HG02943 (cell line): ENCODE results near the gene HSD17B13.
"Not testable (repeated sequence)": the region's sequence is repeated elsewhere in the genome, so short reads cannot be mapped to it uniquely, and the experiment has no call there.

Experiments used
- ATAC-seq: cut with Tn5 transposase; IDR thresholded peaks from one replicate; pipeline ENCODE4 v1.9.1; 2021; ENCODE audit warnings: mild to moderate bottlenecking, low read depth, moderate library complexity; ENCODE audit not compliant: unreplicated experiment

Gene HSD17B13

DNA sequence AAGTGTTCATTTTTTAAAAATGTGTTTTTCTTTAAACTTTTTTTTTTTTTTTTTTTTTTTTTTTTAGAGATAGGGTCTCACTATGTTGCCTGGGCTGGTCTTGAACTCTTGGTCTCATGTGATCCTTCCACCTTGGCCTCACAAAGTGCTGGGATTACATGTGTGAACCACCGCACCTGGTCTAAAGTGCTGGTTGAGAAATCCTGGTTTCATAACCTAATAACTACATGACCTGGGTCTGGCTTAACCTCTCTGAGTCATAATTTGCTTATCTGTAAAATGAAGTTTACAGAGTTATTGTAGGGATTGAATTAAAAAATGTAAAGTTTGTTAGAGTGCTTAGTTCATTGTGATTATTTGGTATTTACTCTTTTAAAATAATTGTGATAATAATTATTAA is 5.2 kb downstream of the HSD17B13 start:
- ATAC-seq, result no peak

DNA sequence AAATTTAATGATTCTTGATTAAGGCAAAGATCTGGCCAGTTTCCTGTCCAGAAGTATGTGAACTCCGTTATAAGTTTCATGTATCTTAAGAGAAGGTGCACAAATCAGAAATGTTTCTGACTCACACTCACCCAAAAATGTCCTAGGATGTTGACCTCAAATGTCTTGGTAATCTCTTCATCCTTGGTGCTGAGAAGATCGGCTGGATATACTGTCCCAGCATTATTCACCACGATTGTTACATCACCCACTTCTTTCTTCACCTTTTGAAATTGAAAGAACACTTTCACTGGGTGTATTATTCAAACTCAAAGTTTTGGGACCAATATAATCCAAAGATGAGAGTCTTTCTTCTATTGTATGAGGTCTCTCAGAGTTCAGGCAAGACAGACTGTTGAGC is 5.7 kb downstream of the HSD17B13 start:
- ATAC-seq, result no peak

DNA sequence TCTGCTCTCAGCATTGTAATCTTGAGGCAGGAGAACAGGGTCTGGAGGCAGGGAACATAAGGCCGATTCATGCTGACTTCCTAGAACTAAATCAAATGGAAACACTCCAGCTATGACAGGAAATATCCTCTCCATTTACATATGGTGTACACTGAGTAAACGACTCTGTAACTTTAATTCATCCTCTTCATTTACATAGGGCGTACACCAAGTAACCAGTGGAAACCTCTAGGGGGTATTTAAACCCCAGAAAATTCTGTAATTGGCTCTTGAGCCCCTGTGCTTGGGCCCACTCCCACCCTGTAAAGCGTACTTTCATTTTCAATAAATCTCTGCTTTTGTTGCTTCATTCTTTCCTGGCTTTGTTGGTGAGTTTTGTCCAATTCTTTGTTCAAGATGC is 7.7 kb downstream of the HSD17B13 start:
- not testable (repeated sequence) for ATAC-seq

DNA sequence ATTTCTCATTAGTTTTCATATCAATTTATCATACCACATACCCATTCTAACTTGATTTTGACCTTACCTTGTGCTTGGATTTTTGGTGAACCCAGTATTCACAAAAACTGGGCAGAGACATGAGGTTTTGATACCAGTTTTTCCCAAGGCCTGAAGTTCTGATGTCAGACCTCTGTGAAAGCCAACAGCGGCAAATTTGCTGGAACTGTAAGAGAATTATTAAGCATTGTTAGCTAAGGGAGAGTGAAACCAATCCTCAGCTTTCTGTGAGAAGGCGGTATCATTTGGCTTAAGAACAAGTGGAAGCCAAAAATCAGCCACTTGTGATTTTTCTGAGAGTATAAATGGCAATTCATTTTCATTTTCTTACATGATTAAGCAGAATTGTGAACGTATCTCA is 8.9 kb downstream of the HSD17B13 start:
- ATAC-seq, result no peak

DNA sequence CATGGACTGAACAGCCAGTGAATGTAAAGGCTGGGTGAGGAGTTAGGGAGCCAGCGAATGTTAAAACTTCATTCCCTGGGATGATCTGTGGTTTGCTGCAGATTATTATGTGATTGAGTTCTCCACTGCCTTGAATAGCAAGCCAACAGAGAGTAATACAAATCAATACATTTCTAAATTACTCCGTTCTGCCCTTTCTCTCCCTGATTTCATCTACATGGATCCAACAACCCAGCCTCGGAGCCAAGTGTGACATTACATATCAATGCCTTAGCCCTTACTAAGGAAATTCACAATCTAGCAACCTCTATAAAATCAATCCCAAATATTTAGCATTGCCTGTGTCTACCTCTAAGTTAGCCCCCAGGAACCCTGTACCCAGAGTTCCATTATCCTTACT is 11.0 kb downstream of the HSD17B13 start:
- ATAC-seq, result no peak

DNA sequence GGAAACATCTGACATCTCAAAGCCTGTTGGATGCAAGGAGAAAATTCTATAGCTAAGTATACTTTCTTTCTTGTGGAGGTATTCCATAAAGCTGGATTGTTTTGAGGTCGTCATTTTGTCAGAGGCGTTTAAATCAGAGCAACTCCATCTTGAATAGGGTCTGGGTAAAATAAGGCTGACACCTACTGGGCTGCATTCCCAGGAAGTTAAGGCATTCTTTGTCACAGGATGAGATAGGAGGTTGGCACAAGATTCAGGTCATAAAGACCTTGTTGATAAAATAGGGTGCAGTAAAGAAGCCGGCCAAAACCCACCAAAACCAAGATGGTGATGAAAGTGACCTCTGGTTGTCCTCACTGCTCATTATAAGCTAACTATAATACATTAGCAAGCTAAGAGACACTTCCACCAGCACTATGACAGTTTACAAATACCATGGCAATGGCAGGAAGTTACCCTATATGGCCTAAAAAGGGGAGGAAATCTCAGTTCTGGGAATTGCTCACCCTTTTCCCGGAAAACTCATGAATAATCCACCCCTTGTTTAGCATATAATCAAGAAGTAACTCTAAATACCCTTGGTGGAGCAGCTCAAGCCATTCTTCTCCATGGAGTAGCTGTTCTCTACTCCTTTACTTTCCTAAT is 11.9 kb downstream of the HSD17B13 start:
- ATAC-seq, result no peak

DNA sequence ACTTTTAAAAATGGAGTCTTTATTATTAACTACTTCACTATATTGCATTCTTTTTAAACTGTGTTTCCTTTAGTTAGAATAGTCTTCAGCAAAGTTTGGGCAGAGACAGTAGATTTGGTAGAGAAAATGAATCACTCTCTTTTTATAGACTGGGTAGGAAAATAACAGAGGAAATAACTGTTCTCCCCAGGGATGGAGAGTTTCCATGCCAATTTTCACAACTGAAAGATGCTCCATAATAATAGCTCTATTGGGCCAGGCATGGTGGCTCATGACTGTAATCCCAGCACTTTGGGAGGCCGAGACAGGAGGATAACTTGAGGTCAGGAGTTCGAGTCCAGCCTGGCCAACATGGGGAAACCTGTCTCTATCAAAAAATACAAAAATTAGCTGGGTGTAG is 13.1 kb downstream of the HSD17B13 start:
- no peak for ATAC-seq

DNA sequence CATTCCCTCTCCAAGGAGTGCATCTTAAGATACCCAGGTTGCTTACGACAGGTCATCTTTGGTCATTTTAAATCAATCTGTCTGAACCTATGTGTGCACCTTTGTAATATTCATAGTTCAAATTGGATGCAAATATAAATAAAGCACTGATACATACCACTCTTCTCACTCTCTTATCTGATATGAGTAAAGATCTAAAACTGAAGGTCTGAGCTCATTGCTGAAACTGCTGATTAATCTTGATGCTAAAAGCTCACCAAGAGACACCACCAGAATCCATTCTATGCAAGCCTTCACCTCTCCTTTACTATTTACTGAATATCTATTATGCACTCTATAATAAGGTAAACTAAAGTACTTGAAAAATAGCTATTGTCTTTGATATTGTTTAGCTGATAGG is 16.6 kb downstream of the HSD17B13 start:
- ATAC-seq, result no peak

DNA sequence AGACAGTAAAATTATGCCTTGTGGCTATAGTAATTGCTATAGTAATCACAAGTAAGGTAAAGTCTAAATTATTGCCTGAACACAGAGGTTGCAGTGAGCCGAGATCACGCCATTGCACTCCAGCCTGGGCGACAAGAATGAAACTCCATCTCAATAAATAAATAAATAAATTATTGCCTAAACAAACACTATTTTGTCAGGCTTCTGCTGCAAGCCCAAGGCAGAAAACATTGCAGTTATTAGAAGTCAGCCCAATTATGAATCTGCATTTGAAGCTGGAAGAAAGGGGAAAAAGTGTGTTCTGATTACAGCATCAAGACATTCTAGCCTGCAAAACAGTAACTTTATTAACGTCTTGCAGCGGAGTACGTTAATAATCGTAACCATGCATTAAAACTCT is 17.1 kb downstream of the HSD17B13 start:
- ATAC-seq, result no peak

DNA sequence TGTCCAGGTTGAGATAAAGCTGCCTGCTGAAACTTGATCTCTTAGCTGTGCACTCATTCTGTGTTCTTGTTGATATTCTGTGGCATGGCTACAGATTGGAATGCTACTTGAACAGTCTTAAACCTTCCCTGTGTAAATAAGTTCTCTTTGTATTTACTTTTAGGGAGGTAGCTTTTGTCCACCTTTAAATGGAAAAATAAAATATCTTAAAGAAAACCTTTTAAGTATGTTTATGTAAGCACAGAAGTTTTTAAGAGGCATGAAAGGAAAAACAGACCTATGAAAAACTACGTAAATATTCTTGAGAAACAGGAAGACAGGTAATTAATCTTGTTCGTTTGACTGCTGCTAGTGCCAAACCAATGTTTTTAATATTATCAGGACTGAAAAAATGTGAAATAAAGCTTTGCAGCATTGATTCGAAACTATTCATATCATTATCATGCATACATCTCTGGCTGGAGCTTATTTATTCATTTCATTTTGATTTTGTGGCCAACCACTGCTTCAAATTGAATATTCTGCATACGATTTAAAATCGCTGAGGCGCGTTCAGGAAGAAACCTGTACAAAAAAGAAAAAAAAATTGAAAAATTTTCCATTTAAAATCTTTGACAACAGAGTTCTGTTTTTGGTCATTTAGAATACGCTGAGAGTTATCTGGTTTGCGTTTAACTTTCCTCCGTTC is 17.8 kb downstream of the HSD17B13 start:
- no peak for ATAC-seq

DNA sequence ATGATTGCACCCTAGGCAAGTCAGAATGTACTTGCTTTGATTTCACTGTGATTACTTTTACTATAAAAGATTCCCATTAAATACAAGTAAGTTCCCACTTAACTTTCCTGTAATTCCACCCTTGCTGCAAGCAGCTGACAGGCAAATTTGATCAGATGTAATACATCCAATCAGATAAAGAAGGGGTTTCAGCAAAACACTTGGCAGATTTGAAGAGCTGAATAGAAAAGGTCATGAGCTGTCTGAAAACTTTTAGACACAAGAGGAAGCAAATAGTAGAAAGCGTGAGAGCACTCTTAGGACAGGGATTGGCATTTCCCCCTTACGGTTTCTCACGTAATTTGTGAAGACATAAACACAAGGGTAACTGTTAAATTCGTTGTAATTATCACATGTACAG is 22.8 kb downstream of the HSD17B13 start:
- no peak for ATAC-seq

DNA sequence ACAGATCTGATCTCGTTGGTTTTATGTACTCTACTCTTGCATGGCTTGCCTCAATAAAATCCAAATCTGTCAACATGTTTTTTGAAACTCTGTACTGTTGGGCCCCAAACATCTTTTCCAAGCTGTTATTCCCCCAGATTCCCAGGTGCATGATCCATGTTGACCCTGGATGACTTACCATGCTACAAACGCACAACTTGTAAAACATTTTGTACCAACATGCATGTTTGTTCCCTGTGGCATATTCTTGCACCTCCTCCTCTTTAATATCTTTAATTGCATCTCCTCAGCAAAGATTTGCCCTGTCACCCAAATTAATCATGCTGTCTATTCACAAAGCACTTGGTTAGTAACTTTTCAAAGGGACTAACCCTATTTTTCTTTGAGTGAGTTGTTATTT is 24.3 kb downstream of the HSD17B13 start:
- no peak for ATAC-seq

DNA sequence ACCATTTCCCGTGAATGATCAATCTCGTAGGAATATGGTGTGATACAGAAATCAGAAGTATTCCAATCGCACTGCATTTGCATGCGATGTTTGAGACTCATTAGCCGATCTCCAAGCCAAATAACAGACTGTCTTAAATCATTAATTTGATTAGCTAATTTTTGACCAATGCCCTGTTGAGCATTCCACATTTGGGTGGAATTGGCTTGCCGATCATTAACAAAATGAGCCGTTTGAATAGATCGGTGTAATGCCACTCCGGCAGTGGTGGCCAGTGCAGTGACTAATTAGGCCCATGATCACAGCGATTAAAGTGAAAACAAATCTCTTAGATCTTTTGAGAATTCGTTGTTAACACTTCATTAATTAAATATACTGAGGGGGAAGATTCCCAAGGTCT is 27.8 kb downstream of the HSD17B13 start:
- not testable (repeated sequence) for ATAC-seq

DNA sequence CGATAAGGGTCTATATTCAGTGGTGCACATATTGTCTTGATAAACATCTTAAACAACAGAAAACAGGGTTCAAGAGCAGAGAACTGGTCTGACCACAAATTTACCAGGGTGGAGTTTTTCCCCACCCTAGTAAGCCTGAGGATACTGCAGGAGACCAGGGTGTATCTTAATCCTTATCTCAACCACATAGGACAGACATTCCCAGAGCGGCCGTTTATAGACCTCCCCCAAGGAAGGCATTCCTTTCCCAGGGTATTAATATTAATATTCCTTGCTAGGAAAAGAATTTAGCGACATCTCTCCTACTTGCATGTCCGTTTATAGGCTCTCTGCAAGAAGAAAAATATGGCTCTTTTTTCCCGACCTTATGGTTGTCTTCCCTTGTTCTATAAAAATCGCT is 28.8 kb downstream of the HSD17B13 start:
- ATAC-seq, result not testable (repeated sequence)

DNA sequence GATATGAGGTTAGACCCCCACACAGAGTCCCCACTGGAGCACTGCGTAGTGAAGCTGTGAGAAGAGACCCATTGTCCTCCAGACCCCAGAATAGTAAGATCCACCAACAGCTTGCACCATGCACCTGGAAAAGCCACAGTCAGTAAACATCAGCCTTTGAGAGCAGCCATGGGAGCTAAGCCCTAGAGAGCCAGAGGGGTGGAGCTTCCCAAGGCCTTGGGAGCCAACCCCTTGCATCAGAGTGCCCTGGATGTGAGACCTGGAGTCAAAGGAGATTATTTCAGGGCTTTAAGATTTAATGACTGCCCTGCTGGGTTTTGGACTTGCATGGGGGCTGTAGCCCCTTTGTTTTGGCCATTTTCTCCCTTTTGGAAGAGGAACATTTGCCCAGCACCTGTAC is 35.7 kb downstream of the HSD17B13 start:
- ATAC-seq, result no peak

DNA sequence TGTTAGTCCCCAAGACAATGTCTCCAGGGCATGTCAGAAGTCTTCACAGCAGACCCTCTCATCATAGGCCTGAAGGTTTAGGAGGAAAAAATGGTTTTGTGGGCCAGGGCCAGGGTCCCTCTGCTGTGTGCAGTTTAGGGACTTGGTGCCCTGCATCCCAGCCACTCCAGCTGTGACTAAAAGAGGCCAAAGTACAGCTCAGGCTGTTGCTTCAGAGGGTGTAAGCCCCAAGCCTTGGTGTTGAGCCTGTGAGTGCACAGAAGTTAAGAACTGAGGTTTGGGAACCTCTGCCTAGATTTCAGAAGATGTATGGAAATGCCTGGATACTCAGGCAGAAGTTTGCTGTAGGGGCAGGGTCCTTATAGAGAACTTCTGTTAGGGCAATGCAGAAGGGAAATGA is 38.4 kb downstream of the HSD17B13 start:
- not testable (repeated sequence) for ATAC-seq

DNA sequence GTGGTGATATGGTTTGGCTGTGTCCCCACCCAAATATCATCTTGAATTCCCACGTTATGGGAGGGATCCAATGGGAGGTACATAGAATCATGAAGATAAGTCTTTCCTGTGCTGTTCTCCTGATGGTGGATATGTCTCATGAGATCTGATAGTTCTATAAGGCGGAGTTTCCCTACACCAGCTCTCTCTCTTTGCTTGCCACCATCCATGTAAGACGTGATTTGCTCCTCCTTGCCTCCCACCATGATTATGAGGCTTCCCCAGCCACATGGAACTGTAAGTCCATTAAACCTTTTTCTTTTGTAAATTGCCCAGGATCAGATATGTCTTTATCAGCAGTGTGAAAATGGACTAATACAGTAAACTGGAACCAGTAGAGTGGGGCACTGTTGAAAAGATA is 39.5 kb downstream of the HSD17B13 start:
- no peak for ATAC-seq

DNA sequence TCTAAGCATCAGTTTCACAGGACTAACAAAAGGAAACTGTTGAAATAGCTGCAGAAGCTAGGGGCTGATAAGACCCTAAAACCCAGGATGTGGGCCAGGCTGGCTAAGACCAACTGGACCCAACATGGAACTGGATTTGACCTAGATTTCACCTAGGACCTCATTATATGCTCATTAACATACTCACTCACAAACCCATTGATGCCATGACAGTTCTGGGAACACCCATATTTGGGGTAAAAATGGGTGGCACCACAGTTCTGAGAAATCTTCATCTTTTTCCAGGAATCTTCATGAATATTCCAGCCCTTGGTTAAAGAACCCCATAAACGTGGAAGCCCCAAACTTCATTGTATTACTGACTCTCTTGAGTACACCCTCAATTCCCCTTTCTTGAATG is 41.1 kb downstream of the HSD17B13 start:
- no peak for ATAC-seq

DNA sequence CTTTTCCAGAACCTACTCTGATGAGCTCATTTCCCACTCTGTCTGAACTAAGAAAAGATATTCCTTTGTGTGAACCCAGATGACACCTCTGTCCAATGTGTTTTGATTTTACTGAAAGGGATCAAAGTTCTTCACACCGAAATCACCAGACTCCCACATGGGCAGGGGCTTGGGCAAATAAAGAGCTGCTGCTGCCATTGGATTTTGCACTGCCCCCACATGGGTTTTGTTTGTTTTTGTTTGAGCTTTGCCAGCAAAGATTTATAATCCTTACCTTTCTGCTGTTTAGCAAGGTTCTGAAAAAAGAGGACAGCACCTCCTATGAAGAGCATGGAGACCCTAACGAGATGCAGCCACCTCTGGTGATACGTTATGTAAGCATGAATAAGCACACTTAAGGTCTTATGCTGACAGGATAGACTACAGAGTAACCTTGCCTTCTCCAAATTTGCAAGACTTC is 44.3 kb downstream of the HSD17B13 start:
- no peak for ATAC-seq

DNA sequence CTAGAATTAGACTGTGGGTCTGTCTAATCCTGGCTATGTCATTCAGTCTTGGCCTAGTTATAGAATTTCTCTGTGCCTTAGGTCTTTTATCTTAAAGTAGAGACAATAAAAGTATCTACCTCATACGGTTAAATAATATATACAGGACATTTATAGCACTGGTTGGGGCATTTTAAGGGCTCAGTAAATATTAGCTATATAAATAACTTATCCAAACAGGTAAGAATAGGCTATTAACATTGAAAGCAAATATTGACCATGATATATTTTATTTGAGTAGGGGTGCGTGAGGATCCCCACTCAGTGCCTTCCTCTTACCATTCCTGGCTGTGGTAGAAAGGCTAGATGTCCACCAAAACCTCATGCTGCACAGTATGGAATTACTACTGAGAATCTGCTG is 47.4 kb downstream of the HSD17B13 start:
- ATAC-seq, result no peak

DNA sequence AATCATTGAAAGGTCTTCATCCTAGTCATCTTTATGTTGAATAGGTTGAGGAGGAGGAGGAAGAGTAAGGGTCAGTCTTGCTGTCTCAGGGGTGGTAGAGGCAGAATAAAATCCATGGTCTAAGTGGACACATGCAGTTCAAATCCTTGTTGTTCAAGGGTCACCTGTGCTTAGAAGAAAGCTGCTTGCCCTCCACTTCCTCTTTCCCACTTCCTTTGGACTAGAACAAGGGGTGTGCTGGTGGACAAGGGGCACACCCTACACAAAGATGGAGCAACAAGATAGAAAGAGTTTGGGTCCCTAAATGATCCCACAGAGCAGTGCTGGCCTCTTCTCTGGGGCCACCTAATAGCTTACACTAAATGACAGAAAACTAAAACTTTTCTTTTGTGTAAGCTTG is 47.9 kb downstream of the HSD17B13 start:
- no peak for ATAC-seq

DNA sequence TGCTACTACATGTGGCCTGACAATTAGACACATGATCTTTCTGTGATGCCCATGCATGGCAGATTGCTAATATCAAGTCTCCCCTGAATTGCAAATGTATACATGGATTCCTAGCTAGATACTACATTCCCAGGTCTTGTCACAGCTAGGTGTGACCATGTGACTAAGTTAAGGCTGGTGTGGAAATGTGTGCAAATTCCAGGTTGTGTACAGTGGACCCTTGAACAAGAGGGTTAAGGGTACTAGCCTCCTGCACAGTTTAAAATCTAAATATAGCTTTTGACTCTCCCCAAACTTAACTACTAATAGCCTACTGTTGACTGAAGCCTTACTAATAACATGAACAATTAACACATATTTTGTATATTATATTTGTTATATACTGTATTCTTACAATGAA is 48.4 kb downstream of the HSD17B13 start:
- no peak for ATAC-seq
